PFSK-1 (cell line): ENCODE results near the gene CLBA1.

Experiments
- POLR2AphosphoS5 ChIP-seq: IDR thresholded peaks from 2 replicates; pipeline ENCODE4 v1.6.1; 2012; ENCODE audit warnings: low read depth, mild to moderate bottlenecking, control low read depth, low read length, moderate library complexity
- SIN3A ChIP-seq: IDR thresholded peaks from 2 replicates; pipeline ENCODE4 v1.6.1; 2012; ENCODE audit warnings: mild to moderate bottlenecking, low read length, moderate library complexity, borderline replicate concordance; ENCODE audit not compliant: insufficient read depth
- TF ChIP-seq, protein P1 (sequence below), 2 experiments: IDR thresholded peaks; 2 replicates each; pipeline versions ENCODE4 v1.6.1 to v1.8.0; 2011 to 2012; ENCODE audit warnings: low read depth in 2 of 2, low read length in 2 of 2, control low read depth in 1 of 2, inconsistent platforms in 1 of 2, mild to moderate bottlenecking in 1 of 2, moderate library complexity in 1 of 2; ENCODE audit not compliant: insufficient read depth in 1 of 2

DNA sequence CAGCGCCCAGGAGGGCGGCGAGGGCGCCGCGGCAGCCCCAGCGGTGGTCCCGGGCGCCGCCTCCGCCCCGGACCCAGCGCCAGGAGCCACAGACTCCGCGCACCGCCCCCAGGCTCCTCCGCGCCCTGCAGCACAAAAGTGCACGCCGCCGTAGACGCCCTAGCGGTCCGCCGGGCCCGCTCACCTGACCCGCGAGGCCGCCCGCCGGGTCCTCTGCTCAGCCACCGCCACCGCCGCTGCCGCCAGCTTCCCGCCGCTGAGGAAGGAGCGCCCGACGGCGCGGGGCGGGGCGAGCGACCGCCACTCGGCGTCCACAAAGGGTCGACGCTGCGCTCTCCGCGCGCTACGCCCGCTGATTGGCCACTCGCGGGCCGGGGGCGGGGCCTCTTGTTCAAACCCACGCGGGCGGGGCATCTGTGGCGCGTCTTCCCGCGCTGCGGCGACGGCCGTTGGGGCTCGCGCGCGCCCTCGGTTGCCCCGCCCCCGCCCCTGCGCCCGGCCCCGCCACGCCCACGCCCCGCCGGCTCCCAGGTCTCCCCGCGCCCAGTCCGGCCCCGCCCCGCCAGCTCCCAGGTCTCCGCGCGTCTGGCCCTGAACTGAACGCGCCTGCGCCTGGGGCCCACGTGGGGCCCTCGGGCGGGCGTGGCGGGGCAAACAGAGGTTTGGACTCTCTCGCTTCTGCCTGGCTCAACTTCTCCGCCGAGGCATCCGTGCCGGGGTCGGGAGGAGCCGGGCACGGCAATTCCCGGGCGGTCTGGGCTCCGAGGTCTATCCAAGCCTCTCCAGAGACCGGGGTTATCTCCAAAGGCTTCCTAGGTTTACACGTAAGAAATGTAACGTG is 35.4 kb downstream of the CLBA1 start, which contains the start of gene CDCA4:
- TF ChIP-seq SIN3A (no peak), POLR2AphosphoS5 (peak; percentile 57)
- TF ChIP-seq, protein P1, sequence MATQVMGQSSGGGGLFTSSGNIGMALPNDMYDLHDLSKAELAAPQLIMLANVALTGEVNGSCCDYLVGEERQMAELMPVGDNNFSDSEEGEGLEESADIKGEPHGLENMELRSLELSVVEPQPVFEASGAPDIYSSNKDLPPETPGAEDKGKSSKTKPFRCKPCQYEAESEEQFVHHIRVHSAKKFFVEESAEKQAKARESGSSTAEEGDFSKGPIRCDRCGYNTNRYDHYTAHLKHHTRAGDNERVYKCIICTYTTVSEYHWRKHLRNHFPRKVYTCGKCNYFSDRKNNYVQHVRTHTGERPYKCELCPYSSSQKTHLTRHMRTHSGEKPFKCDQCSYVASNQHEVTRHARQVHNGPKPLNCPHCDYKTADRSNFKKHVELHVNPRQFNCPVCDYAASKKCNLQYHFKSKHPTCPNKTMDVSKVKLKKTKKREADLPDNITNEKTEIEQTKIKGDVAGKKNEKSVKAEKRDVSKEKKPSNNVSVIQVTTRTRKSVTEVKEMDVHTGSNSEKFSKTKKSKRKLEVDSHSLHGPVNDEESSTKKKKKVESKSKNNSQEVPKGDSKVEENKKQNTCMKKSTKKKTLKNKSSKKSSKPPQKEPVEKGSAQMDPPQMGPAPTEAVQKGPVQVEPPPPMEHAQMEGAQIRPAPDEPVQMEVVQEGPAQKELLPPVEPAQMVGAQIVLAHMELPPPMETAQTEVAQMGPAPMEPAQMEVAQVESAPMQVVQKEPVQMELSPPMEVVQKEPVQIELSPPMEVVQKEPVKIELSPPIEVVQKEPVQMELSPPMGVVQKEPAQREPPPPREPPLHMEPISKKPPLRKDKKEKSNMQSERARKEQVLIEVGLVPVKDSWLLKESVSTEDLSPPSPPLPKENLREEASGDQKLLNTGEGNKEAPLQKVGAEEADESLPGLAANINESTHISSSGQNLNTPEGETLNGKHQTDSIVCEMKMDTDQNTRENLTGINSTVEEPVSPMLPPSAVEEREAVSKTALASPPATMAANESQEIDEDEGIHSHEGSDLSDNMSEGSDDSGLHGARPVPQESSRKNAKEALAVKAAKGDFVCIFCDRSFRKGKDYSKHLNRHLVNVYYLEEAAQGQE (IDR thresholded peaks at IDR 0.05; ENCODE audit: insufficient read depth in 1 of 2, low read depth in 2 of 2, low read length in 2 of 2), result no peak
